Choroid plexus epithelial cell (primary cell): Measurements from ENCODE around the gene C6.

Experiments
- DNase-seq: peaks from one replicate; pipeline ENCODE4 v3.0.0-alpha.2; 2010; ENCODE audit warnings: low read depth
- H3K4me3 ChIP-seq: 2 replicates; pipeline ENCODE4 v1.5.1; 2011; ENCODE audit warnings: low read depth, mild to moderate bottlenecking, control low read depth, low read length, moderate library complexity
- CTCF ChIP-seq: conservative IDR thresholded peaks from 2 replicates; pipeline ENCODE4 v1.5.1; 2011; ENCODE audit warnings: low read depth, mild to moderate bottlenecking, control low read depth, inconsistent platforms, low read length, moderate library complexity

C6 gene

GRCh38 chr5:41109186-41109585, 104.1 kb downstream of the C6 start:
- DNase-seq, result peak; percentile 13
- no peak overlapping the region for H3K4me3 ChIP-seq
- no peak for TF ChIP-seq CTCF

- no peak overlapping the region for H3K4me3 ChIP-seq
- no peak for TF ChIP-seq CTCF
- no peak for DNase-seq
These were observed 111.0 kb downstream of the C6 start for GRCh38 chr5:41102341-41102740.

- no peak overlapping the region for H3K4me3 ChIP-seq
- no peak for DNase-seq
- TF ChIP-seq CTCF, result no peak
These were observed 115.7 kb downstream of the C6 start for GRCh38 chr5:41097642-41098041.

GRCh38 chr5:41095324-41096101, 117.8 kb downstream of the C6 start:
- TF ChIP-seq CTCF, result no peak
- H3K4me3 ChIP-seq, result no peak overlapping the region
- peak; percentile 9 for DNase-seq

GRCh38 chr5:41094871-41095270, 118.5 kb downstream of the C6 start:
- peak; percentile 27 for DNase-seq
- no peak overlapping the region for H3K4me3 ChIP-seq
- TF ChIP-seq CTCF, result no peak

- no peak for TF ChIP-seq CTCF
- DNase-seq, result no peak
- no peak overlapping the region for H3K4me3 ChIP-seq
These were observed 119.5 kb downstream of the C6 start for GRCh38 chr5:41093803-41094202.
